Caco-2 (cell line): ENCODE measurements around the gene DRGX. TPM values are rescaled to one million over a fixed set of nuclear protein-coding genes. Genes with fewer than 3 reads are reported as not detected.

ENCODE experiments used
- BruUV-seq: library from RNA; stranded (reverse); fragments of 400-500 nt; replicated peaks from 2 replicates; lab custom pipeline; 2021; lab: Mats Ljungman, UMichigan
- CTCF ChIA-PET: fragments of 300-600 bp; sonication (Branson Sonifier 250); formaldehyde crosslinking; loops from one replicate; lab custom pipeline; 2022; ENCODE audit warnings: antibody characterized with exemption; lab: Charles Lee
- POLR2A ChIA-PET: fragments of 300-600 bp; sonication (Branson Sonifier 250); formaldehyde crosslinking; loops from one replicate; lab custom pipeline; 2022; ENCODE audit warnings: antibody characterized with exemption; lab: Charles Lee
- DNase-seq, 2 experiments: peaks; one replicate each; pipeline versions ENCODE4 v3.0.0 to v3.0.0-alpha.2; 2020 to 2022
- H3K27me3 ChIP-seq: replicated peaks from 2 replicates; pipeline ENCODE4 v1.6.0; 2011; ENCODE audit warnings: low read length; ENCODE audit not compliant: control insufficient read depth, insufficient read depth
- H3K36me3 ChIP-seq: 2 replicates; pipeline ENCODE4 v1.5.1; 2011; ENCODE audit warnings: low read length; ENCODE audit not compliant: control insufficient read depth, insufficient read depth
- H3K4me1 ChIP-seq: fragments of 250-450 bp; sonication (Bioruptor Pico); 2 replicates; pipeline ENCODE4 v1.5.1; 2020; ENCODE audit warnings: mild to moderate bottlenecking
- H3K4me3 ChIP-seq: 2 replicates; pipeline ENCODE4 v1.5.1; 2011; ENCODE audit warnings: low read depth, mild to moderate bottlenecking, control low read depth, low read length
- H3K9me3 ChIP-seq: fragments of 250-450 bp; sonication (Bioruptor Pico); 2 replicates; pipeline ENCODE4 v1.5.1; 2020; ENCODE audit warnings: mild to moderate bottlenecking, moderate library complexity
- H3K27ac Mint-ChIP-seq: one replicate; pipeline ENCODE4 v1.8.0; 2022; ENCODE audit warnings: mixed read lengths; ENCODE audit not compliant: unreplicated experiment
- H3K27me3 Mint-ChIP-seq: one replicate; pipeline ENCODE4 v1.8.0; 2022; ENCODE audit warnings: mixed read lengths; ENCODE audit not compliant: insufficient read depth, unreplicated experiment
- H3K36me3 Mint-ChIP-seq: one replicate; pipeline ENCODE4 v1.8.0; 2022; ENCODE audit warnings: mild to moderate bottlenecking, mixed read lengths; ENCODE audit not compliant: insufficient read depth, unreplicated experiment
- H3K4me1 Mint-ChIP-seq: one replicate; pipeline ENCODE4 v1.8.0; 2022; ENCODE audit warnings: low read depth, mixed read lengths; ENCODE audit not compliant: unreplicated experiment
- H3K4me3 Mint-ChIP-seq: one replicate; pipeline ENCODE4 v1.8.0; 2022; ENCODE audit warnings: mild to moderate bottlenecking, moderate library complexity, mixed read lengths; ENCODE audit not compliant: unreplicated experiment
- H3K9me3 Mint-ChIP-seq: one replicate; pipeline ENCODE4 v1.8.0; 2022; ENCODE audit warnings: mixed read lengths; ENCODE audit not compliant: unreplicated experiment
- intact Hi-C: fragments of 100-400 bp; cut with micrococcal nuclease; formaldehyde crosslinking; loops from one replicate; pipeline ENCODE4 v1.10.0; 2022; ENCODE audit not compliant: unreplicated experiment
- total RNA-seq: library from RNA; stranded (reverse); gene quantifications from 2 replicates; pipeline ENCODE4 v1.2.3, GENCODE V29; 2022
- TF ChIP-seq, protein P1 (sequence below), 2 experiments: fragments of 200-600 bp in 1 of 2; IDR thresholded peaks; 1 replicate in 1 of 2; 2 replicates in 1 of 2; pipeline versions ENCODE4 v1.5.1 to v1.8.0; 2011 to 2022; ENCODE audit warnings: antibody characterized with exemption in 1 of 2, control low read depth in 1 of 2, inconsistent platforms in 1 of 2, low read depth in 1 of 2, low read length in 1 of 2, mild to moderate bottlenecking in 1 of 2, moderate library complexity in 1 of 2; ENCODE audit not compliant: insufficient read depth in 1 of 2, severe bottlenecking in 1 of 2, unreplicated experiment in 1 of 2

Gene DRGX
- total RNA-seq, 1 experiment from 2014 or later, result not detected

DNA sequence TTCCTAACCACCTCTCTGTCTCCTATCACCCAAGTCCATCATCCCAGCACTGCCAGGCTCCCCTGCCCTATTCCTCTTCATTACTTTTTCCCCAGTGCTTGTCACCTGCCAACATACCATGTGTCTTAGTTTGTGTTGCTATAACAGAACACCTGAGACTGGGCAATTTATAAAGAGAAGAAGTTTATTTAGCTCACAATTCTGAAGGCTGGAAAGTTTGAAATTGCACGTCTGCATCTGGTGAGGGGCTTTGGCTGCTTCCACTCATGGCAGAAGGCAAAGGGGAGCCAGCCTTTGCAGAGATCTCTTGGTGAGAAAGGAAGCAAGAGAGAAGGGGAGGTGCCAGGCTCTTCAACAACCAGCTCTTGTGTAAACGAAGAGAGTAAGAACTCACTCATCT, 47.3 kb downstream of the DRGX start:
- Mint-ChIP-seq H3K36me3 (no peaks in the 10 kb centered on the region), H3K27ac (no peak overlapping the region), H3K4me1 (no peaks in the 10 kb centered on the region), H3K4me3 (no peak overlapping the region), H3K9me3 (no peaks in the 10 kb centered on the region), H3K27me3 (peaks cover 20% of the 10 kb centered on the region)
- no peaks in the 10 kb centered on the region for H3K4me1 ChIP-seq
- TF ChIP-seq, protein P1, sequence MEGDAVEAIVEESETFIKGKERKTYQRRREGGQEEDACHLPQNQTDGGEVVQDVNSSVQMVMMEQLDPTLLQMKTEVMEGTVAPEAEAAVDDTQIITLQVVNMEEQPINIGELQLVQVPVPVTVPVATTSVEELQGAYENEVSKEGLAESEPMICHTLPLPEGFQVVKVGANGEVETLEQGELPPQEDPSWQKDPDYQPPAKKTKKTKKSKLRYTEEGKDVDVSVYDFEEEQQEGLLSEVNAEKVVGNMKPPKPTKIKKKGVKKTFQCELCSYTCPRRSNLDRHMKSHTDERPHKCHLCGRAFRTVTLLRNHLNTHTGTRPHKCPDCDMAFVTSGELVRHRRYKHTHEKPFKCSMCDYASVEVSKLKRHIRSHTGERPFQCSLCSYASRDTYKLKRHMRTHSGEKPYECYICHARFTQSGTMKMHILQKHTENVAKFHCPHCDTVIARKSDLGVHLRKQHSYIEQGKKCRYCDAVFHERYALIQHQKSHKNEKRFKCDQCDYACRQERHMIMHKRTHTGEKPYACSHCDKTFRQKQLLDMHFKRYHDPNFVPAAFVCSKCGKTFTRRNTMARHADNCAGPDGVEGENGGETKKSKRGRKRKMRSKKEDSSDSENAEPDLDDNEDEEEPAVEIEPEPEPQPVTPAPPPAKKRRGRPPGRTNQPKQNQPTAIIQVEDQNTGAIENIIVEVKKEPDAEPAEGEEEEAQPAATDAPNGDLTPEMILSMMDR (IDR thresholded peaks at IDR 0.05; ENCODE audit: insufficient read depth in 1 of 2, low read depth in 1 of 2, low read length in 1 of 2, severe bottlenecking in 1 of 2, unreplicated experiment in 1 of 2), result no peak
- POLR2A ChIA-PET, result no interaction called here
- intact Hi-C loops, result no loop called here
- CTCF ChIA-PET, result no interaction called here
- no TSS peak for BruUV-seq
- DNase-seq, result no peak
- H3K27me3 ChIP-seq, result no peaks in the 10 kb centered on the region; the same call in 1 of the 2 replicates
- no peaks in the 10 kb centered on the region for H3K36me3 ChIP-seq
- no peak overlapping the region for H3K4me3 ChIP-seq
- H3K9me3 ChIP-seq, result no peaks in the 10 kb centered on the region

DNA sequence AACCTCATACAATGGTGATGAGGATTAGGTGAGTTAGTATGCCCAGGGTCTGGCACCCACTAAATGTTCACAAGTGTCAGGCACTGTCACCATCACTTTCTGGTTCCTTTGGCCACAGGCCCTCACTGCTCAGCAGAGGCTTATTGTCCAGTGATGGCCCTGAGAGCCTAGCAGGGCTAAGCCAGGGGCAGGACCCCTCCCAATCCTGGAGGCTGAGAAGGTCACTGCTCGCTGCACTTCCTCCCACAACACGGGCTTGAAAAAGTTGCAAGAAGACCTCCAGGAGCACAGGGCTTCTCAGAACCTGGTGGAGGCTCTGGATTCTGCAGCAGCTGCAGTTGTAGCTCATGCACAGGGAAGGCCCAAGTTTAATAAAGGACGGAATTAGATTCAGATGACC, 48.1 kb downstream of the DRGX start:
- TF ChIP-seq, protein P1 (IDR thresholded peaks at IDR 0.05; ENCODE audit: insufficient read depth in 1 of 2, low read depth in 1 of 2, low read length in 1 of 2, severe bottlenecking in 1 of 2, unreplicated experiment in 1 of 2), result no peak
- intact Hi-C loops, result no loop called here
- Histone ChIP-seq H3K4me3 (no peak overlapping the region), H3K36me3 (no peaks in the 10 kb centered on the region), H3K4me1 (no peaks in the 10 kb centered on the region), H3K27me3 (no peaks in the 10 kb centered on the region; the same call in 1 of the 2 replicates), H3K9me3 (no peaks in the 10 kb centered on the region)
- Mint-ChIP-seq H3K27me3 (peaks cover 22% of the 10 kb centered on the region), H3K9me3 (no peaks in the 10 kb centered on the region), H3K4me3 (no peak overlapping the region), H3K4me1 (no peaks in the 10 kb centered on the region), H3K36me3 (no peaks in the 10 kb centered on the region), H3K27ac (no peak overlapping the region)
- POLR2A ChIA-PET, result no interaction called here
- no peak for DNase-seq
- no TSS peak for BruUV-seq
- CTCF ChIA-PET, result no interaction called here

DNA sequence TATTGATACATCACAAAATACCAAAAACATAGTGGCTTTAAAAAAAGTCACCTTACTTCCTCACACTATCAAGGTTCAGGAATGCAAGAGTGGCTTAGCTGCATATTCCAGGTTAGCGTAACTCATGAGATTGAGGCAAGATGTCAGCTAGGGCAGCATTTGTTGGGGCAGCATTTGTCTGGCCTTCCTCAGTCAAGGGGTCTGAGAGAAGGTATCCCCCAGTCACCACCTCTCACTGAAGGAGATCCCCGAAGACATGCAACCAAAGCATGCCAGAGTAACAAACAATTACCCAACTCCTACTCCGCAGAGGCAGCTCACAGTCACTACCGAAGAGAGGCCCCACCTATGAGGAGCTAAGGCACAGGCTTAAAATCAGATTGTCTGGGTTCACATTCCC, 48.5 kb downstream of the DRGX start:
- POLR2A ChIA-PET, result no interaction called here

More for the DNA sequence above, 48.5 kb downstream of the DRGX start:
- H3K27ac Mint-ChIP-seq, result no peak overlapping the region
- H3K36me3 ChIP-seq, result no peaks in the 10 kb centered on the region
- H3K4me1 ChIP-seq, result no peaks in the 10 kb centered on the region
- TF ChIP-seq, protein P1 (IDR thresholded peaks at IDR 0.05; ENCODE audit: insufficient read depth in 1 of 2, low read depth in 1 of 2, low read length in 1 of 2, severe bottlenecking in 1 of 2, unreplicated experiment in 1 of 2), result no peak
- H3K9me3 Mint-ChIP-seq, result no peaks in the 10 kb centered on the region
- BruUV-seq, result no TSS peak
- intact Hi-C loops, result no loop called here
- no peak overlapping the region for H3K4me3 ChIP-seq
- H3K4me3 Mint-ChIP-seq, result no peak overlapping the region
- no peaks in the 10 kb centered on the region for H3K36me3 Mint-ChIP-seq
- H3K9me3 ChIP-seq, result no peaks in the 10 kb centered on the region
- no peaks in the 10 kb centered on the region; the same call in 1 of the 2 replicates for H3K27me3 ChIP-seq
- peaks cover 22% of the 10 kb centered on the region for H3K27me3 Mint-ChIP-seq
- CTCF ChIA-PET, result no interaction called here
- no peak for DNase-seq
- H3K4me1 Mint-ChIP-seq, result no peaks in the 10 kb centered on the region
